Endothelial cell (in vitro differentiated cells): Measurements from ENCODE around the gene DISP3. TPM values are rescaled to one million over a fixed set of nuclear protein-coding genes. Genes with fewer than 3 reads are reported as not detected.

Experiments used
- DNase-seq: peaks from one replicate; pipeline ENCODE4 v3.0.0; 2021; ENCODE audit warnings: low spot score
- H3K27ac Mint-ChIP-seq: one replicate; pipeline ENCODE4 v1.8.0; 2021; ENCODE audit warnings: mixed read lengths, inconsistent platforms; ENCODE audit not compliant: unreplicated experiment
- H3K27me3 Mint-ChIP-seq: one replicate; pipeline ENCODE4 v1.8.0; 2021; ENCODE audit warnings: mild to moderate bottlenecking, moderate library complexity, mixed read lengths, inconsistent platforms; ENCODE audit not compliant: unreplicated experiment
- H3K36me3 Mint-ChIP-seq: one replicate; pipeline ENCODE4 v1.8.0; 2021; ENCODE audit warnings: mild to moderate bottlenecking, low read depth, mixed read lengths, inconsistent platforms; ENCODE audit not compliant: unreplicated experiment
- H3K4me1 Mint-ChIP-seq: one replicate; pipeline ENCODE4 v1.8.0; 2021; ENCODE audit warnings: mild to moderate bottlenecking, mixed read lengths, inconsistent platforms; ENCODE audit not compliant: unreplicated experiment
- H3K4me3 Mint-ChIP-seq: one replicate; pipeline ENCODE4 v1.8.0; 2021; ENCODE audit warnings: mild to moderate bottlenecking, mixed read lengths, inconsistent platforms; ENCODE audit not compliant: unreplicated experiment
- H3K9me3 Mint-ChIP-seq: one replicate; pipeline ENCODE4 v1.8.0; 2021; ENCODE audit warnings: mixed read lengths, inconsistent platforms; ENCODE audit not compliant: unreplicated experiment
- total RNA-seq: library from RNA; stranded (reverse); fragmentation: NEBNext Ultra II Directional; extraction: Animal tissue kit (Norgen Biotek cat#: 25700); gene quantifications from one replicate; pipeline ENCODE4 v1.2.1, GENCODE V29; 2021; ENCODE audit not compliant: unreplicated experiment
- TF ChIP-seq, protein P1 (sequence below): fragments of 200-600 bp; sonication (generic); IDR thresholded peaks from one replicate; pipeline ENCODE4 v1.5.0; 2021; ENCODE audit warnings: antibody characterized with exemption; ENCODE audit not compliant: unreplicated experiment

The DISP3 gene
- total RNA-seq, 1 donor from 2014 or later = 1.6 TPM

DNA sequence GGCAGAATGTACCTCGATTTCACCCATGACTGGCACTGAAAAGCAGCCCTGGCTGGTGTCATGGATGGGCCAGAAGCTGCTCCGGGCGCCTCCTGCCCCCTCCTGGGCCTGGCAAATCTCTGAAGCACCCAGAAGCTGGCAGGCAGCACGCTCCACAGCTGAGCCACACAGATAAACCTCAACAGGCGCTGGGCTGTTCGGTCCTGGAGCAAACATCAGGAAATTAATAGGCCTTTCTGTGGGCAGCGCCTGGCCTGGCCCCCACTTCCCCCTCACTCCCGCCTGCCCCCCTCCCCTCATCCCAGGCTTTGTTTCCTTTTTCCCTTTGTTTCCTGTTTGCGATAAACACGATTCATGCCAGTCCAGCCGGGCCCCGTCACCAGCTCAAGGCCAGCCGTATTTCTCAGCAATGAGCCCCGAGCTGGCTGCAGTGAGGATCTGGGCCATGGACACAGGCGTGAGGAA is 20.1 kb upstream of the DISP3 start:
- Mint-ChIP-seq H3K27me3 (peaks cover 10% of the 10 kb centered on the region), H3K27ac (peak overlapping the region; percentile 53), H3K9me3 (no peaks in the 10 kb centered on the region), H3K36me3 (no peaks in the 10 kb centered on the region), H3K4me3 (no peak overlapping the region), H3K4me1 (peaks cover 17% of the 10 kb centered on the region)
- DNase-seq = peak; percentile 53
- TF ChIP-seq, protein P1, sequence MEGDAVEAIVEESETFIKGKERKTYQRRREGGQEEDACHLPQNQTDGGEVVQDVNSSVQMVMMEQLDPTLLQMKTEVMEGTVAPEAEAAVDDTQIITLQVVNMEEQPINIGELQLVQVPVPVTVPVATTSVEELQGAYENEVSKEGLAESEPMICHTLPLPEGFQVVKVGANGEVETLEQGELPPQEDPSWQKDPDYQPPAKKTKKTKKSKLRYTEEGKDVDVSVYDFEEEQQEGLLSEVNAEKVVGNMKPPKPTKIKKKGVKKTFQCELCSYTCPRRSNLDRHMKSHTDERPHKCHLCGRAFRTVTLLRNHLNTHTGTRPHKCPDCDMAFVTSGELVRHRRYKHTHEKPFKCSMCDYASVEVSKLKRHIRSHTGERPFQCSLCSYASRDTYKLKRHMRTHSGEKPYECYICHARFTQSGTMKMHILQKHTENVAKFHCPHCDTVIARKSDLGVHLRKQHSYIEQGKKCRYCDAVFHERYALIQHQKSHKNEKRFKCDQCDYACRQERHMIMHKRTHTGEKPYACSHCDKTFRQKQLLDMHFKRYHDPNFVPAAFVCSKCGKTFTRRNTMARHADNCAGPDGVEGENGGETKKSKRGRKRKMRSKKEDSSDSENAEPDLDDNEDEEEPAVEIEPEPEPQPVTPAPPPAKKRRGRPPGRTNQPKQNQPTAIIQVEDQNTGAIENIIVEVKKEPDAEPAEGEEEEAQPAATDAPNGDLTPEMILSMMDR = no peak

DNA sequence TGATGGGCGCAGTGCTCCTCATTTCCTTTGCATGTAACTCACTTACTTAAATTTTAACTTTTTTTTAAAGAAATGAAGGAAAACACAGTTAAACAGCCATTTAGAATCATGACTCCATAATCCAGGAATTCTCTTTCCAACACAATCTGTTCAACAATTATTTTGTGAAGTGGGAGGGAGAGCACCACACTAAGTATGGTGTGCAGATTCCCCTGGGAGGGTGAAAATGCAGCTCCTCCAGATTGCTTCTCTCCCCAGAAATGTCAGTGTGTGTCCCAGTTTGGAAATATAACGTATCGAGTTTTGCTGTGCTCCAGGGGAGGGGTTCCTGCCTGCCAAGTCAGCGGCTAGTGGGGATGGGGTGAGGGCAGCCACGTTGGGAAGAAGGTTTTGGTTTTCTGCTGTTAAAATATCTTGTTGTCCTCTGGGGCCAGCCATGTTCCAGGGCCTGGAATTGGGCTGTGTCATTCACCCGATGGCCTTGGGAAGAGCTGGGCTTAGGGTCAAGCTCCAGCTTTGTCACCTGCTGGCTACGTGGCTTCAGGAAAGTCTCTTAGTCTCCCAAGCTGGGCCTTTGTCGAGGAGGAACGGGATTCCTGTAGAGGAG is 17.3 kb upstream of the DISP3 start:
- H3K27me3 Mint-ChIP-seq = peaks cover 10% of the 10 kb centered on the region

DNA sequence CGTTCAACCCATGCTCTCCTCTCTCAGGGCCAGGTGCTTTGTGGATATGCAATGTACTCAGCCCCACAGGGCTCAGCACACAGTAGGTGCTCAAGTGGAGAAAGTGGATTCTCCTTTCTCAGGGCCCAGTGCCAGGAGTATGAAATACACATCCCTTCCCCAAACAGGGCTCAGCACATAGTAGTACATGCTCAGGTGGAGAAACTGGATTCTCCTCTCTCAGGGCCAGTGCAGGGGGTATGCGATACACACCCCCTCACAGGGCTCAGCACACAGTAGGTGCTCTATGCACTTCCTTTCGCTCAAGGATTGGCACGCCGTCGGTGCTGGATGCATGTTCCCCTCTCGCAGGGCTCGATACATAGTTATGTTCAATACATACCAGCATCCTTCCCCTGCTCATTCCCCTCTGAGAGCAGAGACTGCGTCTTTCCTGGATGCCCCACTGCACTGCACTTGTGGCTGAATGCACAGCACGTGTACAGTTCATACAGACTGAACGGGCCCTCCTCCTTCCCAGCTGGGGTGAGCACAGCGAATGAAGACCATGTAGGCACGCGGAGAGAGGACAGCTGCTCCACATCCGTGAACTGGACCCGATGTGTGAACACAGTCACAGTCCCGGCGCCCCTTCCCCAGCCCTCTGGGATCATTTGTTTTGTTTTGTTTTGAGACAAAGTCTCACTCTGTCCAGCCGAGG is 16.6 kb upstream of the DISP3 start:
- Mint-ChIP-seq H3K4me1 (peaks cover 17% of the 10 kb centered on the region), H3K4me3 (no peak overlapping the region), H3K27me3 (peaks cover 10% of the 10 kb centered on the region), H3K9me3 (no peaks in the 10 kb centered on the region), H3K27ac (no peak overlapping the region), H3K36me3 (no peaks in the 10 kb centered on the region)
- DNase-seq = no peak
- TF ChIP-seq, protein P1 = no peak

More for the DNA sequence above, 17.3 kb upstream of the DISP3 start:
- DNase-seq = no peak
- Mint-ChIP-seq H3K4me3 (no peak overlapping the region), H3K27ac (no peak overlapping the region), H3K9me3 (no peaks in the 10 kb centered on the region), H3K36me3 (no peaks in the 10 kb centered on the region), H3K4me1 (peaks cover 17% of the 10 kb centered on the region)
- TF ChIP-seq, protein P1 = no peak

DNA sequence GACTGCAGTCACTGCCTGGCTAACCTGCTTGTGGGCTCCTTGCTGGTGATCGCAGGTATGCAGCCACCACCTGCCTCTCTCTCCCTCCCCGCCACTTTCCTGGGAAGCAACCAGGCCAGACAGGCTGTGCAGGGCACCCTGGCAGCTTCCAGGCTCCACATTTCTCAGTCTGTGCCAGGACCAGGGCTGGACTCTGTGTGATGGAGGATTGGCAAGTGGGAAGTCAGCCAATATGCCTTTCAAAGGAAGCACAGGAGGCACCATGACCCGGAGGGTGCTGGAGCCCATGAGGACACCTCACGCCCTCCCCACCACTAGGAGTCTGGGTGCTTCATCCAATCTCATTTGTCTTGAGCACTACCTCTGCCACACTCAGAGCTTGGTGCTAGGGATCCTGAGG is 15.8 kb upstream of the DISP3 start:
- no peaks in the 10 kb centered on the region for H3K36me3 Mint-ChIP-seq
- H3K27ac Mint-ChIP-seq = no peak overlapping the region
- TF ChIP-seq, protein P1 = no peak
- H3K4me1 Mint-ChIP-seq = peaks cover 15% of the 10 kb centered on the region
- no peak overlapping the region for H3K4me3 Mint-ChIP-seq
- DNase-seq = no peak
- peaks cover 10% of the 10 kb centered on the region for H3K27me3 Mint-ChIP-seq
- no peaks in the 10 kb centered on the region for H3K9me3 Mint-ChIP-seq

DNA sequence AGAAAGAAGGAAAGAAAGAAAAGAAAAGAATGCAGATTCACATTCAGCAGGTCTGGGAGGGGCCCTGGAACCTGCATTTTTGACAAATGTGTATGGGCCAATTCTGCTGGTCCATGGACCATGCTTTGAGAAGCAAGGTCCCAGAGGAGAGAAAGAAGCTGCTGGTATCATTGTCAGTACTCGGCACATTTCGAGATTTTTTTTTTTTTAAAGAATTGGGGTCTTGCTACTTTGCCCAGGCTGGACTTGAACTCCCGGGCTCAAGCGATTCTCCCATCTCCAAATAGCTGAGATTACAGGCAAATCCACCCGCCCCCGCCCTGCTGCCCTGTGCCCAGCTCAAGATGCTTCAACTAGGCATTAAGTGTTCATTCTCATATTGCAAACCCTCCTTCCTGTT is 13.6 kb upstream of the DISP3 start:
- no peak overlapping the region for H3K27ac Mint-ChIP-seq
- DNase-seq = no peak
- no peaks in the 10 kb centered on the region for H3K4me1 Mint-ChIP-seq
- TF ChIP-seq, protein P1 = no peak
- H3K9me3 Mint-ChIP-seq = no peaks in the 10 kb centered on the region
- no peak overlapping the region for H3K4me3 Mint-ChIP-seq
- no peaks in the 10 kb centered on the region for H3K36me3 Mint-ChIP-seq
- H3K27me3 Mint-ChIP-seq = peaks cover 8% of the 10 kb centered on the region
